Esophagus squamous epithelium (tissue), 5 donors: ENCODE results near the gene MUCL3. TPM values are rescaled to one million over a fixed set of nuclear protein-coding genes. Genes with fewer than 3 reads are reported as not detected.
"Not testable (repeated sequence)": the region's sequence is repeated elsewhere in the genome, so short reads cannot be mapped to it uniquely, and the experiment has no call there.

ENCODE experiments used
- DNase-seq: peaks from one replicate; lab custom pipeline; 2025; lab: John Stamatoyannopoulos, UW
- H3K27ac ChIP-seq, 4 donors: fragments of 200-600 bp; sonication (generic); one replicate each; pipeline ENCODE4 v1.5.1; 2016 to 2019; ENCODE audit warnings: mild to moderate bottlenecking in 1 of 4
- H3K27me3 ChIP-seq, 4 donors: fragments of 200-600 bp; sonication (generic); 1 replicate in 3 of 4; 2 replicates in 1 of 4; pipeline versions ENCODE4 v1.5.1 to v1.6.0; 2017 to 2021; ENCODE audit warnings: antibody characterized with exemption in 1 of 4
- H3K36me3 ChIP-seq, 3 donors: fragments of 200-600 bp; sonication (generic); one replicate each; pipeline ENCODE4 v1.5.1; 2016 to 2019
- H3K4me1 ChIP-seq, 3 donors: fragments of 200-600 bp; sonication (generic); one replicate each; pipeline ENCODE4 v1.5.1; 2017 to 2019
- H3K4me3 ChIP-seq, 4 donors: fragments of 200-600 bp; sonication (generic); 1 replicate in 3 of 4; 2 replicates in 1 of 4; pipeline ENCODE4 v1.5.1; 2016 to 2019; ENCODE audit warnings: mild to moderate bottlenecking in 2 of 4, moderate library complexity in 1 of 4
- H3K9me3 ChIP-seq, 3 donors: fragments of 200-600 bp; sonication (generic); one replicate each; pipeline ENCODE4 v1.5.1; 2016 to 2019
- CTCF ChIP-seq, 6 experiments: fragments of 450-650 bp in 4 of 6; fragments of 200-600 bp in 2 of 6; sonication (generic) in 2 of 6; IDR thresholded peaks; one replicate each; pipeline ENCODE4 v1.5.1; 2016 to 2019; ENCODE audit warnings: antibody characterized with exemption in 6 of 6, mild to moderate bottlenecking in 4 of 6, moderate library complexity in 4 of 6
- POLR2A ChIP-seq, 4 donors: fragments of 450-650 bp; IDR thresholded peaks; one replicate each; pipeline ENCODE4 v1.6.1; 2017; ENCODE audit warnings: antibody characterized with exemption in 4 of 4, mild to moderate bottlenecking in 4 of 4, moderate library complexity in 3 of 4
- WGBS, 2 donors: methylation state at CpG; one replicate each; pipeline ENCODE4 v1.1.5; 2018; 5-methylcytosine and 5-hydroxymethylcytosine counted together
- intact Hi-C: fragments of 100-400 bp; cut with DNase I; formaldehyde crosslinking; loops from one replicate; pipeline ENCODE4 v1.15.0; 2022
- total RNA-seq, 4 donors: library from RNA; depleted of rRNA; stranded (reverse); fragments of >200 nt; gene quantifications; one replicate each; pipeline ENCODE4 v1.1.0, GENCODE V29; 2016
- donor health status: DM: yes; HTN: yes; CAD: no.

The MUCL3 gene
- total RNA-seq, 4 donors from 2014 or later = 0.21 to 8.3 (median 2.4) TPM

DNA sequence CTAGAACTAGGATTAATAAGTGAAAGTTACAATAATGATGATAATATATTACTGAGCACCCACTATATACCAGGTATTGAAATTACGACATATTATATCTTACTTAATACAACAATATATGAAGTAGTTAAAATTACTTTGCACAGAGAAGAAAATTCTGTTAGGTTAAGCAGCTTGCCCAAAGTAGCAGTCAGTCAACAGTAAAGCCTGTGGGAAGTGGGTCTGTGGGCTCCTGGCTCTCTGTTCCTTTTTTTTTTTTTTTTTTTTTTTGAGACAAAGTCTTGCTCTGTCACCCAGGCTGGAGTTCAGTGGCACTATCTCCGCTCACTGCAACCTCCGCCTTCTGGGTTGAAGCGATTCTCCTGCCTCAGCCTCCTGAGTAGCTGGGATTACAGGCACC is 37.5 kb upstream of the MUCL3 start:
- WGBS, 2 donors = 68 to 87% methylated on average over 4 of the region's 4 CpGs
- H3K9me3 ChIP-seq = no peaks in the 10 kb centered on the region
- H3K4me3 ChIP-seq = no peak overlapping the region
- H3K36me3 ChIP-seq = peaks cover 10 to 23% (median 12%) of the 10 kb centered on the region in 3 donors
- no peaks in the 10 kb centered on the region for H3K27me3 ChIP-seq
- H3K27ac ChIP-seq = no peak overlapping the region
- DNase-seq = no peak
- intact Hi-C loops = no loop called here
- H3K4me1 ChIP-seq = peaks cover 0 to 17% (median 2%) of the 10 kb centered on the region in 3 donors
- no peak for TF ChIP-seq POLR2A (IDR thresholded peaks at IDR 0.05)
- TF ChIP-seq CTCF (IDR thresholded peaks at IDR 0.05) = no peak

- intact Hi-C loops, DNase-seq: not testable (repeated sequence)
- peak overlapping the region; percentile 23 to 57 (median 45) for H3K27ac ChIP-seq
Observed at GRCh38 chr6:30907290-30907757, 33.4 kb upstream of the MUCL3 start.

DNA sequence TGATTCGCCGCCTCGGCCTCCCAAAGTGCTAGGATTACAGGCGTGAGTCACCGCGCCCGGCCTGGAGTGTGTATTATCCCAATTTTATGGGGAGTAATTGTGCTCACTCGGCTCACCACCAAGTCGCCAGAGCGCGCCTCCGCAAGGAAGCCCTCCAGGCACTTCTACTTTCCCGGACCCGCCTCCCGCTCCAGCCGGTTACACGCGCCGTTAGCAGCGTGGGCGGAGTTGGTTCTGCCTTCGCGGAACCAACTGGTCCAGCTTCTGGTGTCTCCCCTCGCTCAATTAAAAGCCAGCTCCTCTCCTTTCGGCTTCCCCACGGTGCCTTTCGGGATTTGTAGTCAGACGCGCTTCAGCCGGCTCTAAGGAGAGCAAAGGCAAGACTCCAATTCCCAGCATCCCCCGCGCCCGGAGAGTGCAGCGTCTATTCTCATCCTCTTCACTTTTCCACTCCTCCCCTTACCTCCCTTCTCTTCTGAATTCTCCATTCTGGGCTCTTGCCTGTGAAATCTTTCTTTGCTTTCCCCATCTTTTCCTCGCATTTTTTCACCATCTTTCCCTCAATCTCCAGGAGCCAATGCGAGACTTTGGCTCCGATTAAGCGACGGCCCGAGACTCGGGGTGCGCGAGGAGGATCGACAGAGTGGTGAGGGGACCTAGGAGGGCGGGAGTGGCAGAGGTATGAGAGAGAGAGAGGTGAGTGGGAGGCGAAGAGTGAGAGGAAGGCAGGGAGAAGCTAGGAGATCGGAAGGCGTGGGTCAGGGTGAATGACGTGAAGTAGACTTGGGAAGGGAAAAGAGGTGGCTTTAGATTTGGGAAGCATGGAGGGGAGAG is 32.8 kb upstream of the MUCL3 start, which contains the start of gene GTF2H4:
Gene GTF2H4 (plus strand): TSS at position 450 of the 834 bp plus-strand sequence.
- WGBS, 2 donors = 0% methylated on average over 33 to 37 of the region's 49 CpGs

More at GRCh38 chr6:30907290-30907757, 33.4 kb upstream of the MUCL3 start:
- Histone ChIP-seq H3K4me1 (peaks cover 6 to 26% (median 12%) of the 10 kb centered on the region in 3 donors), H3K4me3 (peak overlapping the region; percentile 57 to 89 (median 71)), H3K36me3 (peaks cover 0 to 29% (median 7%) of the 10 kb centered on the region in 3 donors)
- 45 to 52% methylated on average over 9 to 12 of the region's 16 CpGs for WGBS, 2 donors
- H3K27me3 ChIP-seq, H3K9me3 ChIP-seq: not testable (repeated sequence)

DNA sequence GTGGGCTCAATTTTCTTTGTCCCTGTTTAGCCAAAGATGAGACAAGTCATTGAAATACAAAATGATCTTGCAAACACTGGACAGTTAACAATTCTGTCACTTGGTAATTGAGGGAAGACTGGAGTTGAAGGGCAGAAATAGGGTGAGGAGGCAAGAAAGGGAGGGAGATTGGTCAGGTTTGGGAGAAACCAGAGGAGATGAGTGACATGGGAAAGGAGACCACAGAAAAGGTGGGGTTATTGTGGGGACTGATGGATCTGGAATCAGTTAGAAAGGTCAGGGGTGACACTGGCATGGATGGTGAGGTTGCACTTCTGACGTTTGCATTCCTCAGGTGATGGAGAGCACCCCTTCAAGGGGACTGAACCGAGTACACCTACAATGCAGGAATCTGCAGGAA is 32.1 kb upstream of the MUCL3 start:
- DNase-seq = no peak
- TF ChIP-seq POLR2A (IDR thresholded peaks at IDR 0.05) (no peak), CTCF (IDR thresholded peaks at IDR 0.05) (no peak)
- Histone ChIP-seq H3K27ac (peak overlapping the region in 3 of 4 donors; percentile 57 to 81 (median 74)), H3K4me1 (peaks cover 13 to 29% (median 19%) of the 10 kb centered on the region in 3 donors), H3K9me3 (no peaks in the 10 kb centered on the region), H3K27me3 (no peaks in the 10 kb centered on the region), H3K4me3 (peak overlapping the region; percentile 57 to 89 (median 71)), H3K36me3 (peaks cover 0 to 39% (median 7%) of the 10 kb centered on the region in 3 donors)
- 13 to 27% methylated on average over 2 of the region's 2 CpGs for WGBS, 2 donors
- intact Hi-C loops = no loop called here

More for the DNA sequence above, 32.8 kb upstream of the MUCL3 start, which contains the start of gene GTF2H4:
- peak in 1 of 4 donors; percentile 4 for TF ChIP-seq POLR2A (IDR thresholded peaks at IDR 0.05)
- peak in 1 of 6 experiments; percentile 39 for TF ChIP-seq CTCF (IDR thresholded peaks at IDR 0.05)
- Histone ChIP-seq H3K27me3 (no peaks in the 10 kb centered on the region), H3K4me1 (peaks cover 6 to 23% (median 12%) of the 10 kb centered on the region in 3 donors), H3K4me3 (peak within 1 kb of the TSS; percentile 57 to 89 (median 71)), H3K9me3 (no peaks in the 10 kb centered on the region), H3K36me3 (peaks cover 0 to 36% (median 7%) of the 10 kb centered on the region in 3 donors), H3K27ac (peak within 1 kb of the TSS; percentile 39 to 81 (median 66))
- DNase-seq = peak; percentile 81
- intact Hi-C loops = no loop called here

- DNase-seq, H3K9me3 ChIP-seq, H3K4me3 ChIP-seq, H3K27me3 ChIP-seq, intact Hi-C loops, H3K27ac ChIP-seq: not testable (repeated sequence)
- WGBS, 2 donors = 86 to 97% methylated on average over 6 to 10 of the region's 12 CpGs
- Histone ChIP-seq H3K4me1 (peaks cover 27 to 43% (median 27%) of the 10 kb centered on the region in 3 donors), H3K36me3 (peaks cover 0 to 39% (median 7%) of the 10 kb centered on the region in 3 donors)
Observed at GRCh38 chr6:30910473-30910872, 30.3 kb upstream of the MUCL3 start.
